Vagina (tissue), 2 donors: ENCODE data around the gene ZNF839. TPM values are rescaled to one million over a fixed set of nuclear protein-coding genes. Genes with fewer than 3 reads are reported as not detected.

Source experiments
- DNase-seq, 2 donors: peaks; one replicate each; pipeline ENCODE4 v3.0.0-alpha.2; 2017; ENCODE audit errors: extremely low spot score in 2 of 2
- H3K27ac ChIP-seq: fragments of 200-600 bp; sonication (generic); one replicate; pipeline ENCODE4 v1.5.1; 2019
- H3K27me3 ChIP-seq: fragments of 200-600 bp; sonication (generic); one replicate; pipeline ENCODE4 v1.5.1; 2019
- H3K36me3 ChIP-seq, 2 donors: fragments of 200-600 bp; sonication (generic); one replicate each; pipeline ENCODE4 v1.5.1; 2017 to 2019
- H3K4me1 ChIP-seq: fragments of 200-600 bp; sonication (generic); one replicate; pipeline ENCODE4 v1.5.1; 2019
- H3K4me3 ChIP-seq, 2 donors: fragments of 200-600 bp; sonication (generic); 1 replicate in 1 of 2; 2 replicates in 1 of 2; pipeline ENCODE4 v1.5.1; 2016 to 2019
- H3K9me3 ChIP-seq: fragments of 200-600 bp; sonication (generic); one replicate; pipeline ENCODE4 v1.5.1; 2019
- POLR2A ChIP-seq, 2 donors: fragments of 450-650 bp; IDR thresholded peaks; one replicate each; pipeline ENCODE4 v1.6.1; 2017; ENCODE audit warnings: antibody characterized with exemption in 2 of 2, mild to moderate bottlenecking in 2 of 2, moderate library complexity in 2 of 2
- POLR2AphosphoS5 ChIP-seq, 2 donors: sonication (generic); formaldehyde crosslinking; IDR thresholded peaks; one replicate each; pipeline ENCODE4 v1.9.0; 2017; ENCODE audit warnings: antibody characterized with exemption in 2 of 2, mild to moderate bottlenecking in 2 of 2, low read depth in 1 of 2; ENCODE audit not compliant: insufficient read depth in 1 of 2
- intact Hi-C: fragments of 100-400 bp; cut with DNase I; formaldehyde crosslinking; loops from one replicate; pipeline ENCODE4 v1.15.1; 2023
- total RNA-seq: library from RNA; depleted of rRNA; stranded (reverse); fragments of >200 nt; gene quantifications from one replicate; pipeline ENCODE4 v1.2.3, GENCODE V29; 2016
- TF ChIP-seq, protein P1 (sequence below), 3 experiments: fragments of 450-650 bp in 2 of 3; fragments of 200-600 bp in 1 of 3; sonication (generic) in 1 of 3; IDR thresholded peaks; one replicate each; pipeline ENCODE4 v1.5.1; 2017 to 2019; ENCODE audit warnings: antibody characterized with exemption in 3 of 3, mild to moderate bottlenecking in 2 of 3, moderate library complexity in 2 of 3

Gene ZNF839
- total RNA-seq, 1 donor from 2014 or later = 4.4 TPM

- no peak overlapping the region for H3K4me3 ChIP-seq
- no peaks in the 10 kb centered on the region for H3K9me3 ChIP-seq
- intact Hi-C loops = no loop called here
- H3K4me1 ChIP-seq = no peaks in the 10 kb centered on the region
- TF ChIP-seq, protein P1, sequence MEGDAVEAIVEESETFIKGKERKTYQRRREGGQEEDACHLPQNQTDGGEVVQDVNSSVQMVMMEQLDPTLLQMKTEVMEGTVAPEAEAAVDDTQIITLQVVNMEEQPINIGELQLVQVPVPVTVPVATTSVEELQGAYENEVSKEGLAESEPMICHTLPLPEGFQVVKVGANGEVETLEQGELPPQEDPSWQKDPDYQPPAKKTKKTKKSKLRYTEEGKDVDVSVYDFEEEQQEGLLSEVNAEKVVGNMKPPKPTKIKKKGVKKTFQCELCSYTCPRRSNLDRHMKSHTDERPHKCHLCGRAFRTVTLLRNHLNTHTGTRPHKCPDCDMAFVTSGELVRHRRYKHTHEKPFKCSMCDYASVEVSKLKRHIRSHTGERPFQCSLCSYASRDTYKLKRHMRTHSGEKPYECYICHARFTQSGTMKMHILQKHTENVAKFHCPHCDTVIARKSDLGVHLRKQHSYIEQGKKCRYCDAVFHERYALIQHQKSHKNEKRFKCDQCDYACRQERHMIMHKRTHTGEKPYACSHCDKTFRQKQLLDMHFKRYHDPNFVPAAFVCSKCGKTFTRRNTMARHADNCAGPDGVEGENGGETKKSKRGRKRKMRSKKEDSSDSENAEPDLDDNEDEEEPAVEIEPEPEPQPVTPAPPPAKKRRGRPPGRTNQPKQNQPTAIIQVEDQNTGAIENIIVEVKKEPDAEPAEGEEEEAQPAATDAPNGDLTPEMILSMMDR (IDR thresholded peaks at IDR 0.05) = no peak
- no peak for TF ChIP-seq POLR2AphosphoS5 (IDR thresholded peaks at IDR 0.05; ENCODE audit: insufficient read depth in 1 of 2, low read depth in 1 of 2)
- TF ChIP-seq POLR2A (IDR thresholded peaks at IDR 0.05) = no peak
- no peaks in the 10 kb centered on the region for H3K27me3 ChIP-seq
- peaks cover 0 to 4% of the 10 kb centered on the region in 2 donors for H3K36me3 ChIP-seq
- no peak overlapping the region for H3K27ac ChIP-seq
- no peak for DNase-seq
Measured at GRCh38 chr14:102279282-102279681, 40.3 kb upstream of the ZNF839 start.

- TF ChIP-seq, protein P1 (IDR thresholded peaks at IDR 0.05) = no peak
- no peak for TF ChIP-seq POLR2AphosphoS5 (IDR thresholded peaks at IDR 0.05; ENCODE audit: insufficient read depth in 1 of 2, low read depth in 1 of 2)
- no peak for TF ChIP-seq POLR2A (IDR thresholded peaks at IDR 0.05)
- no peaks in the 10 kb centered on the region for H3K4me1 ChIP-seq
- H3K27me3 ChIP-seq = no peaks in the 10 kb centered on the region
- peaks cover 0 to 4% of the 10 kb centered on the region in 2 donors for H3K36me3 ChIP-seq
- DNase-seq = no peak
- no peak overlapping the region for H3K4me3 ChIP-seq
- intact Hi-C loops = no loop called here
- H3K9me3 ChIP-seq = no peaks in the 10 kb centered on the region
- H3K27ac ChIP-seq = no peak overlapping the region
Measured at GRCh38 chr14:102279688-102280348, 39.7 kb upstream of the ZNF839 start.

DNA sequence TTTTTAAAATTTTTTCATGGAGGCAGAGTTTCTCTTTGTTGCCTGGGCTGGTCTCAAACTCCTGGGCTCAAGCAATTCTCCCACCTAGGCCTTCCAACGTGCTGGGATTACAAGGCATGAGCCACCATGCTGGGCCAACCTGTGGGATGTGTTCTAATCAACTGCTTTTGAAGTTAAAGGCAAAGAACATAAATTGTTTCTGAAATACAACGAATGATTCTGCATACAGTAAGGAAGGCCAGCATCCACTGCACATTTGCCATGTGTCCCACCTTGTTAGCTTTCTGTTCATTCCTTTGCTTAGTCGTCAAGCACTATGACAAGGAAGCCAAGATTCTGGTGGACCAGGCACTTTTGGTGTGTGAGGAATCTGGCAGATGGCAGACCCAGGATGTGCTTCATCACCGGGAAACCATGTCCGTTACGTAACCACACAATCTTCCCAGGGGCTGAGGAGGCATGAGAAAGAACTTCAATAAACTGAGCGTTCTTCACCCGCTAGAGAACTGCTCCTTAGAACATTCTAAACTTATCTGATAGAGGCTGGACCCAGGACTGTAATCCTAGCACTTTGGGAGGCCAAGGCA lies 39.1 kb upstream of the ZNF839 start:
- TF ChIP-seq, protein P1 (IDR thresholded peaks at IDR 0.05) = no peak
- TF ChIP-seq POLR2AphosphoS5 (IDR thresholded peaks at IDR 0.05; ENCODE audit: insufficient read depth in 1 of 2, low read depth in 1 of 2) = no peak
- TF ChIP-seq POLR2A (IDR thresholded peaks at IDR 0.05) = no peak
- DNase-seq = no peak
- no peaks in the 10 kb centered on the region for H3K4me1 ChIP-seq
- H3K36me3 ChIP-seq = peaks cover 0 to 4% of the 10 kb centered on the region in 2 donors
- no peak overlapping the region for H3K4me3 ChIP-seq
- H3K27me3 ChIP-seq = no peaks in the 10 kb centered on the region
- no peaks in the 10 kb centered on the region for H3K9me3 ChIP-seq
- H3K27ac ChIP-seq = no peak overlapping the region
- intact Hi-C loops = no loop called here

- H3K36me3 ChIP-seq = peaks cover 0 to 4% of the 10 kb centered on the region in 2 donors
- H3K4me1 ChIP-seq = no peaks in the 10 kb centered on the region
- TF ChIP-seq, protein P1 (IDR thresholded peaks at IDR 0.05) = no peak
- TF ChIP-seq POLR2AphosphoS5 (IDR thresholded peaks at IDR 0.05; ENCODE audit: insufficient read depth in 1 of 2, low read depth in 1 of 2) (no peak), POLR2A (IDR thresholded peaks at IDR 0.05) (no peak)
- no peaks in the 10 kb centered on the region for H3K27me3 ChIP-seq
- H3K27ac ChIP-seq = no peak overlapping the region
- no peak for DNase-seq
- H3K4me3 ChIP-seq = no peak overlapping the region
- H3K9me3 ChIP-seq = no peaks in the 10 kb centered on the region
- intact Hi-C loops = no loop called here
Measured at GRCh38 chr14:102282751-102283465, 36.6 kb upstream of the ZNF839 start.
